ENCODE results near the gene FAM216B. TPM values are rescaled to one million over a fixed set of nuclear protein-coding genes. Genes with fewer than 3 reads are reported as not detected.

FAM216B gene
- total and polyA plus RNA-seq, 9 of the 15 experiments (the other 6 are each of a cell fraction or from before 2014, with no cell fraction given) = not detected

- TF ChIP-seq, protein P1, sequence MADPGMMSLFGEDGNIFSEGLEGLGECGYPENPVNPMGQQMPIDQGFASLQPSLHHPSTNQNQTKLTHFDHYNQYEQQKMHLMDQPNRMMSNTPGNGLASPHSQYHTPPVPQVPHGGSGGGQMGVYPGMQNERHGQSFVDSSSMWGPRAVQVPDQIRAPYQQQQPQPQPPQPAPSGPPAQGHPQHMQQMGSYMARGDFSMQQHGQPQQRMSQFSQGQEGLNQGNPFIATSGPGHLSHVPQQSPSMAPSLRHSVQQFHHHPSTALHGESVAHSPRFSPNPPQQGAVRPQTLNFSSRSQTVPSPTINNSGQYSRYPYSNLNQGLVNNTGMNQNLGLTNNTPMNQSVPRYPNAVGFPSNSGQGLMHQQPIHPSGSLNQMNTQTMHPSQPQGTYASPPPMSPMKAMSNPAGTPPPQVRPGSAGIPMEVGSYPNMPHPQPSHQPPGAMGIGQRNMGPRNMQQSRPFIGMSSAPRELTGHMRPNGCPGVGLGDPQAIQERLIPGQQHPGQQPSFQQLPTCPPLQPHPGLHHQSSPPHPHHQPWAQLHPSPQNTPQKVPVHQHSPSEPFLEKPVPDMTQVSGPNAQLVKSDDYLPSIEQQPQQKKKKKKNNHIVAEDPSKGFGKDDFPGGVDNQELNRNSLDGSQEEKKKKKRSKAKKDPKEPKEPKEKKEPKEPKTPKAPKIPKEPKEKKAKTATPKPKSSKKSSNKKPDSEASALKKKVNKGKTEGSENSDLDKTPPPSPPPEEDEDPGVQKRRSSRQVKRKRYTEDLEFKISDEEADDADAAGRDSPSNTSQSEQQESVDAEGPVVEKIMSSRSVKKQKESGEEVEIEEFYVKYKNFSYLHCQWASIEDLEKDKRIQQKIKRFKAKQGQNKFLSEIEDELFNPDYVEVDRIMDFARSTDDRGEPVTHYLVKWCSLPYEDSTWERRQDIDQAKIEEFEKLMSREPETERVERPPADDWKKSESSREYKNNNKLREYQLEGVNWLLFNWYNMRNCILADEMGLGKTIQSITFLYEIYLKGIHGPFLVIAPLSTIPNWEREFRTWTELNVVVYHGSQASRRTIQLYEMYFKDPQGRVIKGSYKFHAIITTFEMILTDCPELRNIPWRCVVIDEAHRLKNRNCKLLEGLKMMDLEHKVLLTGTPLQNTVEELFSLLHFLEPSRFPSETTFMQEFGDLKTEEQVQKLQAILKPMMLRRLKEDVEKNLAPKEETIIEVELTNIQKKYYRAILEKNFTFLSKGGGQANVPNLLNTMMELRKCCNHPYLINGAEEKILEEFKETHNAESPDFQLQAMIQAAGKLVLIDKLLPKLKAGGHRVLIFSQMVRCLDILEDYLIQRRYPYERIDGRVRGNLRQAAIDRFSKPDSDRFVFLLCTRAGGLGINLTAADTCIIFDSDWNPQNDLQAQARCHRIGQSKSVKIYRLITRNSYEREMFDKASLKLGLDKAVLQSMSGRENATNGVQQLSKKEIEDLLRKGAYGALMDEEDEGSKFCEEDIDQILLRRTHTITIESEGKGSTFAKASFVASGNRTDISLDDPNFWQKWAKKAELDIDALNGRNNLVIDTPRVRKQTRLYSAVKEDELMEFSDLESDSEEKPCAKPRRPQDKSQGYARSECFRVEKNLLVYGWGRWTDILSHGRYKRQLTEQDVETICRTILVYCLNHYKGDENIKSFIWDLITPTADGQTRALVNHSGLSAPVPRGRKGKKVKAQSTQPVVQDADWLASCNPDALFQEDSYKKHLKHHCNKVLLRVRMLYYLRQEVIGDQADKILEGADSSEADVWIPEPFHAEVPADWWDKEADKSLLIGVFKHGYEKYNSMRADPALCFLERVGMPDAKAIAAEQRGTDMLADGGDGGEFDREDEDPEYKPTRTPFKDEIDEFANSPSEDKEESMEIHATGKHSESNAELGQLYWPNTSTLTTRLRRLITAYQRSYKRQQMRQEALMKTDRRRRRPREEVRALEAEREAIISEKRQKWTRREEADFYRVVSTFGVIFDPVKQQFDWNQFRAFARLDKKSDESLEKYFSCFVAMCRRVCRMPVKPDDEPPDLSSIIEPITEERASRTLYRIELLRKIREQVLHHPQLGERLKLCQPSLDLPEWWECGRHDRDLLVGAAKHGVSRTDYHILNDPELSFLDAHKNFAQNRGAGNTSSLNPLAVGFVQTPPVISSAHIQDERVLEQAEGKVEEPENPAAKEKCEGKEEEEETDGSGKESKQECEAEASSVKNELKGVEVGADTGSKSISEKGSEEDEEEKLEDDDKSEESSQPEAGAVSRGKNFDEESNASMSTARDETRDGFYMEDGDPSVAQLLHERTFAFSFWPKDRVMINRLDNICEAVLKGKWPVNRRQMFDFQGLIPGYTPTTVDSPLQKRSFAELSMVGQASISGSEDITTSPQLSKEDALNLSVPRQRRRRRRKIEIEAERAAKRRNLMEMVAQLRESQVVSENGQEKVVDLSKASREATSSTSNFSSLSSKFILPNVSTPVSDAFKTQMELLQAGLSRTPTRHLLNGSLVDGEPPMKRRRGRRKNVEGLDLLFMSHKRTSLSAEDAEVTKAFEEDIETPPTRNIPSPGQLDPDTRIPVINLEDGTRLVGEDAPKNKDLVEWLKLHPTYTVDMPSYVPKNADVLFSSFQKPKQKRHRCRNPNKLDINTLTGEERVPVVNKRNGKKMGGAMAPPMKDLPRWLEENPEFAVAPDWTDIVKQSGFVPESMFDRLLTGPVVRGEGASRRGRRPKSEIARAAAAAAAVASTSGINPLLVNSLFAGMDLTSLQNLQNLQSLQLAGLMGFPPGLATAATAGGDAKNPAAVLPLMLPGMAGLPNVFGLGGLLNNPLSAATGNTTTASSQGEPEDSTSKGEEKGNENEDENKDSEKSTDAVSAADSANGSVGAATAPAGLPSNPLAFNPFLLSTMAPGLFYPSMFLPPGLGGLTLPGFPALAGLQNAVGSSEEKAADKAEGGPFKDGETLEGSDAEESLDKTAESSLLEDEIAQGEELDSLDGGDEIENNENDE (IDR thresholded peaks at IDR 0.05; ENCODE audit: low read depth, low read length) = no peak
- TF ChIP-seq NONO (IDR thresholded peaks at IDR 0.05; ENCODE audit: low read depth in 2 of 2, low read length in 1 of 2) (no peak), CGGBP1 (CRISPR knock-in tag; IDR thresholded peaks at IDR 0.05) (no peak)
These were observed 23.5 kb upstream of the FAM216B start (continued) for GRCh38 chr13:42757678-42758420.

Measured in K562 (cell line).